H1 (cell line): ENCODE measurements around the gene GAPDH. TPM values are rescaled to one million over a fixed set of nuclear protein-coding genes. Genes with fewer than 3 reads are reported as not detected.

Experiments
- CEBPB ChIP-seq: IDR thresholded peaks from 2 replicates; pipeline ENCODE4 v1.6.1; 2012; ENCODE audit warnings: low read depth, low read length
- EGR1 ChIP-seq: IDR thresholded peaks from 2 replicates; pipeline ENCODE4 v1.6.1; 2011; ENCODE audit warnings: low read depth, low read length, borderline replicate concordance
- JUND ChIP-seq: IDR thresholded peaks from 2 replicates; pipeline ENCODE4 v1.6.1; 2011; ENCODE audit warnings: mild to moderate bottlenecking, improper control_type of control experiment, low read length
- RXRA ChIP-seq: IDR thresholded peaks from 2 replicates; pipeline ENCODE4 v1.6.1; 2011; ENCODE audit warnings: low read depth, mild to moderate bottlenecking, low read length, moderate library complexity; ENCODE audit not compliant: insufficient read depth
- SAP30 ChIP-seq: fragments of 300-600 bp; sonication (generic); IDR thresholded peaks from 2 replicates; pipeline ENCODE4 v1.7.1; 2012; ENCODE audit warnings: low read length, moderate library complexity, mild to moderate bottlenecking, inconsistent platforms; ENCODE audit not compliant: insufficient read depth, insufficient replicate concordance
- SIN3A ChIP-seq, 2 experiments: IDR thresholded peaks in 1 of 2; conservative IDR thresholded peaks in 1 of 2; 2 replicates each; pipeline ENCODE4 v1.6.1; 2011 to 2012; ENCODE audit warnings: low read length in 2 of 2, improper control_type of control experiment in 1 of 2, low read depth in 1 of 2, mild to moderate bottlenecking in 1 of 2
- SIRT6 ChIP-seq: IDR thresholded peaks from one replicate; pipeline ENCODE4 v1.7.1; 2012; ENCODE audit warnings: low read length, inconsistent platforms
- polyA plus RNA-seq, 7 experiments: library from polyadenylated mRNA; depleted of rRNA in 3 of 7; stranded (reverse) in 5 of 7; unstranded in 2 of 7; fragments of >200 nt in 5 of 7; fragments of 200-250 nt in 2 of 7; gene quantifications; 1 replicate in 5 of 7; 2 replicates in 1 of 7; 4 replicates in 1 of 7; pipeline versions ENCODE4 v1.2.1 to v1.2.3, GENCODE V29; 2011 to 2013; ENCODE audit warnings: missing spikeins in 2 of 7, mixed read lengths in 2 of 7
- total RNA-seq: library from RNA; stranded (reverse); fragmentation: NEBNext Ultra II Directional; extraction: Animal tissue kit (Norgen Biotek cat#: 25700); gene quantifications from 2 replicates; pipeline ENCODE4 v1.2.1, GENCODE V29; 2021
- TF ChIP-seq, protein P1 (sequence below): fragments of 300-600 bp; sonication (generic); IDR thresholded peaks from 2 replicates; pipeline ENCODE4 v1.7.1; 2012; ENCODE audit warnings: low read length, moderate library complexity, mild to moderate bottlenecking, inconsistent platforms; ENCODE audit not compliant: insufficient replicate concordance

Gene GAPDH
- total and polyA plus RNA-seq, 2 of the 8 experiments (the other 6 are each of a cell fraction or from before 2014, with no cell fraction given) = 5,175 to 15,878 TPM

DNA sequence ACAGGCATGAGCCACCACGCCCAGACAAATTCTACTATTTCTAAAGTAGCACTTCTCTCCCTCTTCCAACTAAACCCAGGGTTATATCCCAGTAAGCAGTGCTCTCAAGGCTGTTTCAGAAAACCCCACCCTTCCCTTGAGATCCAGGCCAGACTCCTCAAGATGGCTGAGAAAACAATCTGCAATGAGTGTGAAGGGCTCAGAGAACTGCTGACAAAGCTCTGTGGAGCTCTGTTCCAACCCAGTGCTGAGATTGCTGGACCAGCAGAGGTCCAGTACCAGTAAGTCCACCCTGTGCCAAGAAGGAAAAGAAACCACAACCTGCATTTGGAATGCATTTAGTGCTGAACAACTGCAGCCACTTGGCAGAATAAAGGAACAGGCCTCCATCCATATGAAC is 25.2 kb downstream of the GAPDH start (continued):
- TF ChIP-seq, protein P1, sequence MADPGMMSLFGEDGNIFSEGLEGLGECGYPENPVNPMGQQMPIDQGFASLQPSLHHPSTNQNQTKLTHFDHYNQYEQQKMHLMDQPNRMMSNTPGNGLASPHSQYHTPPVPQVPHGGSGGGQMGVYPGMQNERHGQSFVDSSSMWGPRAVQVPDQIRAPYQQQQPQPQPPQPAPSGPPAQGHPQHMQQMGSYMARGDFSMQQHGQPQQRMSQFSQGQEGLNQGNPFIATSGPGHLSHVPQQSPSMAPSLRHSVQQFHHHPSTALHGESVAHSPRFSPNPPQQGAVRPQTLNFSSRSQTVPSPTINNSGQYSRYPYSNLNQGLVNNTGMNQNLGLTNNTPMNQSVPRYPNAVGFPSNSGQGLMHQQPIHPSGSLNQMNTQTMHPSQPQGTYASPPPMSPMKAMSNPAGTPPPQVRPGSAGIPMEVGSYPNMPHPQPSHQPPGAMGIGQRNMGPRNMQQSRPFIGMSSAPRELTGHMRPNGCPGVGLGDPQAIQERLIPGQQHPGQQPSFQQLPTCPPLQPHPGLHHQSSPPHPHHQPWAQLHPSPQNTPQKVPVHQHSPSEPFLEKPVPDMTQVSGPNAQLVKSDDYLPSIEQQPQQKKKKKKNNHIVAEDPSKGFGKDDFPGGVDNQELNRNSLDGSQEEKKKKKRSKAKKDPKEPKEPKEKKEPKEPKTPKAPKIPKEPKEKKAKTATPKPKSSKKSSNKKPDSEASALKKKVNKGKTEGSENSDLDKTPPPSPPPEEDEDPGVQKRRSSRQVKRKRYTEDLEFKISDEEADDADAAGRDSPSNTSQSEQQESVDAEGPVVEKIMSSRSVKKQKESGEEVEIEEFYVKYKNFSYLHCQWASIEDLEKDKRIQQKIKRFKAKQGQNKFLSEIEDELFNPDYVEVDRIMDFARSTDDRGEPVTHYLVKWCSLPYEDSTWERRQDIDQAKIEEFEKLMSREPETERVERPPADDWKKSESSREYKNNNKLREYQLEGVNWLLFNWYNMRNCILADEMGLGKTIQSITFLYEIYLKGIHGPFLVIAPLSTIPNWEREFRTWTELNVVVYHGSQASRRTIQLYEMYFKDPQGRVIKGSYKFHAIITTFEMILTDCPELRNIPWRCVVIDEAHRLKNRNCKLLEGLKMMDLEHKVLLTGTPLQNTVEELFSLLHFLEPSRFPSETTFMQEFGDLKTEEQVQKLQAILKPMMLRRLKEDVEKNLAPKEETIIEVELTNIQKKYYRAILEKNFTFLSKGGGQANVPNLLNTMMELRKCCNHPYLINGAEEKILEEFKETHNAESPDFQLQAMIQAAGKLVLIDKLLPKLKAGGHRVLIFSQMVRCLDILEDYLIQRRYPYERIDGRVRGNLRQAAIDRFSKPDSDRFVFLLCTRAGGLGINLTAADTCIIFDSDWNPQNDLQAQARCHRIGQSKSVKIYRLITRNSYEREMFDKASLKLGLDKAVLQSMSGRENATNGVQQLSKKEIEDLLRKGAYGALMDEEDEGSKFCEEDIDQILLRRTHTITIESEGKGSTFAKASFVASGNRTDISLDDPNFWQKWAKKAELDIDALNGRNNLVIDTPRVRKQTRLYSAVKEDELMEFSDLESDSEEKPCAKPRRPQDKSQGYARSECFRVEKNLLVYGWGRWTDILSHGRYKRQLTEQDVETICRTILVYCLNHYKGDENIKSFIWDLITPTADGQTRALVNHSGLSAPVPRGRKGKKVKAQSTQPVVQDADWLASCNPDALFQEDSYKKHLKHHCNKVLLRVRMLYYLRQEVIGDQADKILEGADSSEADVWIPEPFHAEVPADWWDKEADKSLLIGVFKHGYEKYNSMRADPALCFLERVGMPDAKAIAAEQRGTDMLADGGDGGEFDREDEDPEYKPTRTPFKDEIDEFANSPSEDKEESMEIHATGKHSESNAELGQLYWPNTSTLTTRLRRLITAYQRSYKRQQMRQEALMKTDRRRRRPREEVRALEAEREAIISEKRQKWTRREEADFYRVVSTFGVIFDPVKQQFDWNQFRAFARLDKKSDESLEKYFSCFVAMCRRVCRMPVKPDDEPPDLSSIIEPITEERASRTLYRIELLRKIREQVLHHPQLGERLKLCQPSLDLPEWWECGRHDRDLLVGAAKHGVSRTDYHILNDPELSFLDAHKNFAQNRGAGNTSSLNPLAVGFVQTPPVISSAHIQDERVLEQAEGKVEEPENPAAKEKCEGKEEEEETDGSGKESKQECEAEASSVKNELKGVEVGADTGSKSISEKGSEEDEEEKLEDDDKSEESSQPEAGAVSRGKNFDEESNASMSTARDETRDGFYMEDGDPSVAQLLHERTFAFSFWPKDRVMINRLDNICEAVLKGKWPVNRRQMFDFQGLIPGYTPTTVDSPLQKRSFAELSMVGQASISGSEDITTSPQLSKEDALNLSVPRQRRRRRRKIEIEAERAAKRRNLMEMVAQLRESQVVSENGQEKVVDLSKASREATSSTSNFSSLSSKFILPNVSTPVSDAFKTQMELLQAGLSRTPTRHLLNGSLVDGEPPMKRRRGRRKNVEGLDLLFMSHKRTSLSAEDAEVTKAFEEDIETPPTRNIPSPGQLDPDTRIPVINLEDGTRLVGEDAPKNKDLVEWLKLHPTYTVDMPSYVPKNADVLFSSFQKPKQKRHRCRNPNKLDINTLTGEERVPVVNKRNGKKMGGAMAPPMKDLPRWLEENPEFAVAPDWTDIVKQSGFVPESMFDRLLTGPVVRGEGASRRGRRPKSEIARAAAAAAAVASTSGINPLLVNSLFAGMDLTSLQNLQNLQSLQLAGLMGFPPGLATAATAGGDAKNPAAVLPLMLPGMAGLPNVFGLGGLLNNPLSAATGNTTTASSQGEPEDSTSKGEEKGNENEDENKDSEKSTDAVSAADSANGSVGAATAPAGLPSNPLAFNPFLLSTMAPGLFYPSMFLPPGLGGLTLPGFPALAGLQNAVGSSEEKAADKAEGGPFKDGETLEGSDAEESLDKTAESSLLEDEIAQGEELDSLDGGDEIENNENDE = no peak
- TF ChIP-seq CEBPB (no peak), EGR1 (no peak), RXRA (no peak), SIRT6 (no peak), SIN3A (conservative IDR thresholded peaks at IDR 0.05 in 1 of 2, IDR thresholded peaks at IDR 0.05 in 1 of 2; ENCODE audit: low read depth in 1 of 2, low read length in 2 of 2) (no peak), SAP30 (no peak), JUND (no peak)
